Heart left ventricle (tissue), 16 donors: ENCODE results near the gene RCAN3. TPM values are rescaled to one million over a fixed set of nuclear protein-coding genes. Genes with fewer than 3 reads are reported as not detected.

ENCODE experiments used
- ATAC-seq, 4 donors: fragments of 200-7000 bp; cut with Tn5 transposase; one replicate each; pipeline ENCODE4 v1.9.1; 2020 to 2022; ENCODE audit warnings: moderate library complexity in 4 of 4, mild to moderate bottlenecking in 3 of 4, moderate number of reproducible peaks in 1 of 4
- DNase-seq, 5 donors: peaks; one replicate each; pipeline ENCODE4 v3.0.0-alpha.2; 2020
- H3K27ac ChIP-seq, 12 donors: fragments of 200-600 bp; sonication (generic) in 4 of 12; one replicate each; pipeline versions ENCODE4 v1.5.0 to v1.8.0; 2016 to 2022; ENCODE audit warnings: mild to moderate bottlenecking in 2 of 12
- H3K27me3 ChIP-seq, 9 donors: fragments of 200-600 bp; sonication (generic) in 2 of 9; one replicate each; pipeline versions ENCODE4 v1.5.1 to v1.8.0; 2016 to 2022; ENCODE audit warnings: mild to moderate bottlenecking in 3 of 9
- H3K36me3 ChIP-seq, 9 donors: fragments of 200-600 bp; sonication (generic) in 2 of 9; one replicate each; pipeline versions ENCODE4 v1.5.0 to v1.8.0; 2018 to 2022; ENCODE audit warnings: mild to moderate bottlenecking in 2 of 9
- H3K4me1 ChIP-seq, 12 donors: fragments of 200-600 bp; sonication (generic) in 4 of 12; one replicate each; pipeline versions ENCODE4 v1.5.0 to v1.8.0; 2016 to 2022; ENCODE audit warnings: mild to moderate bottlenecking in 3 of 12
- H3K4me3 ChIP-seq, 12 donors: fragments of 200-600 bp; sonication (generic) in 4 of 12; one replicate each; pipeline versions ENCODE4 v1.5.0 to v1.8.0; 2017 to 2022; ENCODE audit warnings: mild to moderate bottlenecking in 9 of 12, moderate library complexity in 4 of 12
- H3K9me3 ChIP-seq, 12 donors: fragments of 200-600 bp; sonication (generic) in 4 of 12; one replicate each; pipeline versions ENCODE4 v1.5.0 to v1.8.0; 2016 to 2022; ENCODE audit warnings: mild to moderate bottlenecking in 1 of 12
- POLR2A ChIP-seq, 2 donors: fragments of 450-650 bp; IDR thresholded peaks; one replicate each; pipeline ENCODE4 v1.6.1; 2017; ENCODE audit warnings: antibody characterized with exemption in 2 of 2, mild to moderate bottlenecking in 2 of 2, moderate library complexity in 2 of 2
- WGBS, 4 donors: extraction: QIAGEN DNeasy Blood & Tissue Kit in 2 of 4; methylation state at CpG; one replicate each; pipeline versions ENCODE4 v1.1.5 to v1.1.7; 2013 to 2018; 5-methylcytosine and 5-hydroxymethylcytosine counted together
- intact Hi-C, 10 donors: fragments of 100-400 bp; cut with DNase I; formaldehyde crosslinking; loops; one replicate each; pipeline versions ENCODE4 v1.11.1 to v1.14.2; 2022
- polyA plus RNA-seq, 2 donors: library from polyadenylated mRNA; stranded (reverse); fragments of 200-250 nt; gene quantifications; one replicate each; pipeline ENCODE4 v1.2.3, GENCODE V29; 2013
- total RNA-seq, 9 donors: library from RNA; depleted of rRNA in 2 of 9; stranded (reverse); fragments of >200 nt in 2 of 9; fragmentation: NEBNext Ultra II Directional in 3 of 9; extraction: Animal tissue kit (Norgen Biotek cat#: 25700) in 3 of 9; gene quantifications; one replicate each; pipeline versions ENCODE4 v1.1.0 to v1.2.4, GENCODE V29; 2016 to 2023
- TF ChIP-seq, protein P1 (sequence below), 12 donors: fragments of 200-600 bp; sonication (generic) in 4 of 12; IDR thresholded peaks; one replicate each; pipeline versions ENCODE4 v1.5.0 to v1.8.0; 2018 to 2022; ENCODE audit warnings: antibody characterized with exemption in 12 of 12, mild to moderate bottlenecking in 5 of 12
- donor health status: ischemic (EF 13 %, LVEDD 7.1; RV severe dilation, severe dysfunction).
- donor health status: healthy with polysubstance abuse.
- donor health status: DM: no; HTN: yes; CAD: no.
- donor health status: DM: no; HTN: no; CAD: no.
- donor health status: ischemic (EF 25% LVEDD 6.9; RV normal size, moderate dysfunction).
- donor health status: ischemic (EF 25% LVEDD 5.7; RV mildly dilated, moderate dysfunction).
- donor health status: healthy.
- donor health status: DM: yes; HTN: yes; CAD: no.
- donor health status: ischemic (EF 35%, LVEDD 5.7; RV mildly dilated, moderate dysfunction).
- donor health status: nonischemic (EF 11% LVEDD 7.7; RV severe dilation, severe dysfunction).
- donor health status: DM: yes; HTN: yes; CAD: no.
- donor health status: PGD.
- donor health status: ischemic (EF 29% LVEDD 5.4; RV normal size, mild dysfunction).
- donor health status: nonischemic (EF 23%, LVEDD 6.1; RV moderate dilation, normal function).

Gene RCAN3
- total and polyA plus RNA-seq, 11 donors, result 2.1 to 9.7 (median 5.9) TPM

DNA sequence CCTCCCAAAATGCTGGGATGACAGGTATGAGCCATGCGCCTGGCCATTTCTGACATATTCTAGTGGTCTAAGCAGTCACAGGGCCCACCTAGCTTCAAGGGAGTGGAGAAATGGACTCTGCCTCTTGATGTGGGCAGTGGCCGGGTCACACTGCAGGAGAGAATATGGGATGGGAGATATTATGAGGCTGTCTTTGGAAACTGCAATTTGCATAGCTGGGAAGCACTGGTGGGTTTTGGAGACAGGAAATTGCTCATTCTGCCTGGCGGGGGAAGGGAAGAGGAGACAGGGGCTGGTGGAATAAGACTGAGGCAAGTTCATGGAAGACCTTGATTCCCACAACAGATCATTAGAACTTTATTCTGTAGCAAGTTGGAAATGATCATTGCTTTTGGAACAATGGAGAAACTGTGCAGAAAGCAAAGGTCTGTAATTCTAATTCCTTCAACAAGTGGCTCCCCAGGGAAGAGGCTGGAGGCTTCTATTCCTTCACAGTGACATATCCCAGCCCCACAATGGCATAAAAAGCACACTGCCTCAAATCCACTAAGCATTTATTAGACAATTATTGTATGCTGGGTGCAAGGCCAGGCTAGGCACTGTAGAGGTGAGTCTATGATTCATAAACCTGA lies 63.7 kb downstream of the RCAN3 start:
- no peaks in the 10 kb centered on the region for H3K9me3 ChIP-seq
- no peak for DNase-seq
- TF ChIP-seq, protein P1, sequence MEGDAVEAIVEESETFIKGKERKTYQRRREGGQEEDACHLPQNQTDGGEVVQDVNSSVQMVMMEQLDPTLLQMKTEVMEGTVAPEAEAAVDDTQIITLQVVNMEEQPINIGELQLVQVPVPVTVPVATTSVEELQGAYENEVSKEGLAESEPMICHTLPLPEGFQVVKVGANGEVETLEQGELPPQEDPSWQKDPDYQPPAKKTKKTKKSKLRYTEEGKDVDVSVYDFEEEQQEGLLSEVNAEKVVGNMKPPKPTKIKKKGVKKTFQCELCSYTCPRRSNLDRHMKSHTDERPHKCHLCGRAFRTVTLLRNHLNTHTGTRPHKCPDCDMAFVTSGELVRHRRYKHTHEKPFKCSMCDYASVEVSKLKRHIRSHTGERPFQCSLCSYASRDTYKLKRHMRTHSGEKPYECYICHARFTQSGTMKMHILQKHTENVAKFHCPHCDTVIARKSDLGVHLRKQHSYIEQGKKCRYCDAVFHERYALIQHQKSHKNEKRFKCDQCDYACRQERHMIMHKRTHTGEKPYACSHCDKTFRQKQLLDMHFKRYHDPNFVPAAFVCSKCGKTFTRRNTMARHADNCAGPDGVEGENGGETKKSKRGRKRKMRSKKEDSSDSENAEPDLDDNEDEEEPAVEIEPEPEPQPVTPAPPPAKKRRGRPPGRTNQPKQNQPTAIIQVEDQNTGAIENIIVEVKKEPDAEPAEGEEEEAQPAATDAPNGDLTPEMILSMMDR (IDR thresholded peaks at IDR 0.05), result no peak
- TF ChIP-seq POLR2A (IDR thresholded peaks at IDR 0.05), result no peak
- no peak overlapping the region for H3K4me3 ChIP-seq
- no peak for ATAC-seq
- H3K27ac ChIP-seq, result no peak overlapping the region
- no peaks in the 10 kb centered on the region for H3K27me3 ChIP-seq
- intact Hi-C loops, result no loop called here
- H3K36me3 ChIP-seq, result no peaks in the 10 kb centered on the region
- WGBS, 4 donors, result 80 to 90% (median 86%) methylated on average over 3 of the region's 3 CpGs
- peaks cover 0 to 5% (median 0%) of the 10 kb centered on the region in 12 donors for H3K4me1 ChIP-seq

DNA sequence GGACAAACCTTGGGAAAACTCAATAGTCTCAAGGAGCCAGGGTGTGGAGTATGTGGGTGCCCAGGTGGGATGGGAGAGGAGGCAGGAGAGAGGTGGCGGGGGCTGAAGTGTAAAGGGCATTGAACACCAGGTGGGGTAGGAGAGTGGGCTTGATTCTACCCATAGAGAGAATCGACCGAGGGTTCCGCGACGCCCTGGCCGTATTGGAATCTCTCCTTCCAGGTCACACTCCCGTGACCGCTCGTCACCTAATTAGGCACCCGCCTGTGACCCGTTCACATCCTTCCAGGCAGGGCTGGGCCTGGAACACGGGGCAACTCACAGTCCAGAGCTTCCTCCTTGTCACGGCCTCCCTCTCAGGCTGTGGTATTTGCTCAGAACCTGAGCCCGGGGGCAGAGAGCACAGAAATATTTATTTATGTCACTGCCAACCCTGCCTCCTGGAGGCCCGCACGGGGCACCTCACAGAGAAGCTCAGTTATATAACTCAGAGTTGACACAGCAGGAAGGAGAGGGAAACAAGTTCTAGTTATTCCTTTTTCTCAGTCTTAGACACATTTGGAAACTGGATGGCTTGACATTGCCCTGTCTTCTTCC lies 65.3 kb downstream of the RCAN3 start:
- H3K36me3 ChIP-seq, result no peaks in the 10 kb centered on the region
- TF ChIP-seq, protein P1 (IDR thresholded peaks at IDR 0.05), result peak in 1 of 12 donors; percentile 9
- no peak for TF ChIP-seq POLR2A (IDR thresholded peaks at IDR 0.05)
- intact Hi-C loops, result no loop called here
- H3K27ac ChIP-seq, result peak overlapping the region in 1 of 12 donors; percentile 19
- H3K4me3 ChIP-seq, result no peak overlapping the region
- no peaks in the 10 kb centered on the region for H3K9me3 ChIP-seq
- H3K4me1 ChIP-seq, result peaks cover 0 to 5% (median 0%) of the 10 kb centered on the region in 12 donors
- DNase-seq, result no peak
- 47 to 57% (median 48%) methylated on average over 17 of the region's 17 CpGs for WGBS, 4 donors
- no peaks in the 10 kb centered on the region for H3K27me3 ChIP-seq
- peak in 3 of 4 donors; percentile 64 to 80 (median 71) for ATAC-seq

DNA sequence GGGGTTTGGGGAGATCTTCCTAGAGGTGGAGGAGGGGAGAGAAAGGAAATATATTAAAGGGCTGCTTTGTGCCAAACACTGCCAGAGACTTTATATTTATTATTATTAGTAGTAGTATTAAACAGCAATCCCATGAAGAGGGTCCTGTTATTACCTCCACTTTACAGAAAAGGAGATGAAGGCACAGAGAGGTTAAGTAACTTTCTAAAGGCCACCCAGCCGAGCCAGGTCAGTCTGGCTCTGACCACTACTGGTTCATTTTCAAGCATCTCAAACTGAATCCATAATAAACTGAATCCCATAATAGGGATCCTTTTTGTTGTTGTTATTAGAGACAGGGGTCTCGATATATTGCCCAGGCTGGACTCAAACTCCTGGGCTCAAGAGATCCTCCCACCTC lies 65.8 kb downstream of the RCAN3 start:
- no peaks in the 10 kb centered on the region for H3K27me3 ChIP-seq
- no peaks in the 10 kb centered on the region for H3K9me3 ChIP-seq
- no peaks in the 10 kb centered on the region for H3K36me3 ChIP-seq
- WGBS, 4 donors, result 88 to 95% (median 93%) methylated on average over 2 of the region's 2 CpGs
- no peak overlapping the region for H3K4me3 ChIP-seq
- peak overlapping the region in 1 of 12 donors; percentile 19 for H3K27ac ChIP-seq
- intact Hi-C loops, result no loop called here
- peaks cover 0 to 5% (median 0%) of the 10 kb centered on the region in 12 donors for H3K4me1 ChIP-seq
- TF ChIP-seq POLR2A (IDR thresholded peaks at IDR 0.05), result no peak
- TF ChIP-seq, protein P1 (IDR thresholded peaks at IDR 0.05), result no peak
- ATAC-seq, result no peak
- no peak for DNase-seq

DNA sequence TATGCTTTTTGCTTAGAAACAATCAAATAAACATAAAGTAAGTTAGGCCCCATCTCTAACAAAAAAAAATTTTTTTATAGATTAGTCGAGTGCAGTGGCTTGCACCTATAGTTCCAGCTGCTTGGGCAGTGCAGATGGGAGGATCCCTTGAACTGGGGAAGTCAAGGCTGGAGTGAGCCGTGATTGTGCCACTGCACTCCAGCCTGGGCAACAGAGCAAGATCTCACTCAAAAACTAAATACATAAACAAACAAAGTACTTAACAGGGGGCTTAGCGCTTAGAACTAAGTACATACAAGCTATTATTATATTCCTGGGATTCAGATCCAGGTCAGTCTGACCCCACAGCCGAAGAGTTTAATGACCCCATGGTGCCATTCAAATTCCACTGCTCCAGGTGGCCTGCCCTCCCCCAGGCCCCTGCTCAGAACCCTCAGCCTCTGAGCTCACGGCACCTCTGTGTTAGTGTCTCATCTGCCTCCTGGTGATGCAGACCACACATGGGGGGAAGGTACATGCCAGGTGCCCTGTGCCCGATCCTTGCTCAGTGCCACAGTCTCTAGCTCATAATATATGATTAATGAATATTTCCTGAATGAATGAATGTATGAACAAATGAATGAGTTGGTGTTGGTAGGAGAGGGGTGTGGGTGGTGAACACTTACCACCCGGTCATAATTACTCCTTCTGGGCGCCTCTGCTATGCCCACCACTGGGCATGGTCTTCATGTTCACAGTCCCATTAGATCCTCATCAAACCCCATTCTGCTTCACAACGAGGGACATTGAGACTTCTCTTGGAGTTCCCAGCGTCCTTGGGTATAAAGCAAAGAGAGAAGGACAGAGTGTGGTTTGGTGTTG lies 67.9 kb downstream of the RCAN3 start:
- no peak overlapping the region for H3K27ac ChIP-seq
- H3K9me3 ChIP-seq, result no peaks in the 10 kb centered on the region
- intact Hi-C loops, result no loop called here
- no peak overlapping the region for H3K4me3 ChIP-seq
- H3K36me3 ChIP-seq, result no peaks in the 10 kb centered on the region
- peaks cover 0 to 5% (median 0%) of the 10 kb centered on the region in 12 donors for H3K4me1 ChIP-seq
- WGBS, 4 donors, result 79 to 89% (median 86%) methylated on average over 10 of the region's 10 CpGs
- DNase-seq, result no peak
- no peak for ATAC-seq
- no peaks in the 10 kb centered on the region for H3K27me3 ChIP-seq
- TF ChIP-seq, protein P1 (IDR thresholded peaks at IDR 0.05), result no peak
- no peak for TF ChIP-seq POLR2A (IDR thresholded peaks at IDR 0.05)
